ENCODE measurements around the gene UST.

Gene UST

DNA sequence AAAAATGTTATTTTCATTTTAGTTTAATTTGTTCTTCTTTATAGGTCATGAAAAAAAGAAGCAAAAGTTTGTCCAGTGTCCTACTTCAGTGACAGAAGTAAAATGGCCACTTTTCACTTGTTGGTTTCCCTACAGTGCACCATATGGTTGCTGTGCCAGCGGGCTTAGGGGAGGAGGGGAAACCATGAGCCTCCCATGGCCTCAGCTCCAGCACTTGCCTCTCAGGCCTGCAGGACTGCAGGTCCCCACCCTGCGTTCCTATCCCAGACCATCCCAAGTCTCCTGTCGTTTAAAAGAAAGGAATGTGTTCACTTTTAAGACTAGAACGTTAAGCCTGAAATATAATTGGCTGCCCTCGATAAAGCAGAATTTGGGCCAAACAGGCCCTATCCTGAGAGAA lies 360.7 kb downstream of the UST start:
- DNase-seq (ENCODE audit: extremely low spot score): no peak
- CTCF ChIA-PET: no interaction called here
- POLR2A ChIA-PET: no interaction called here
- no peak for TF ChIP-seq SUZ12 (IDR thresholded peaks at IDR 0.05)
- TF ChIP-seq SP1 (IDR thresholded peaks at IDR 0.05): no peak
- no peak for TF ChIP-seq L3MBTL2 (conservative IDR thresholded peaks at IDR 0.05)
- TF ChIP-seq, protein P1, sequence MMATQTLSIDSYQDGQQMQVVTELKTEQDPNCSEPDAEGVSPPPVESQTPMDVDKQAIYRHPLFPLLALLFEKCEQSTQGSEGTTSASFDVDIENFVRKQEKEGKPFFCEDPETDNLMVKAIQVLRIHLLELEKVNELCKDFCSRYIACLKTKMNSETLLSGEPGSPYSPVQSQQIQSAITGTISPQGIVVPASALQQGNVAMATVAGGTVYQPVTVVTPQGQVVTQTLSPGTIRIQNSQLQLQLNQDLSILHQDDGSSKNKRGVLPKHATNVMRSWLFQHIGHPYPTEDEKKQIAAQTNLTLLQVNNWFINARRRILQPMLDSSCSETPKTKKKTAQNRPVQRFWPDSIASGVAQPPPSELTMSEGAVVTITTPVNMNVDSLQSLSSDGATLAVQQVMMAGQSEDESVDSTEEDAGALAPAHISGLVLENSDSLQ (IDR thresholded peaks at IDR 0.05): no peak
- no peak for TF ChIP-seq ARNT (IDR thresholded peaks at IDR 0.05)
- TF ChIP-seq TARDBP (IDR thresholded peaks at IDR 0.05): no peak

DNA sequence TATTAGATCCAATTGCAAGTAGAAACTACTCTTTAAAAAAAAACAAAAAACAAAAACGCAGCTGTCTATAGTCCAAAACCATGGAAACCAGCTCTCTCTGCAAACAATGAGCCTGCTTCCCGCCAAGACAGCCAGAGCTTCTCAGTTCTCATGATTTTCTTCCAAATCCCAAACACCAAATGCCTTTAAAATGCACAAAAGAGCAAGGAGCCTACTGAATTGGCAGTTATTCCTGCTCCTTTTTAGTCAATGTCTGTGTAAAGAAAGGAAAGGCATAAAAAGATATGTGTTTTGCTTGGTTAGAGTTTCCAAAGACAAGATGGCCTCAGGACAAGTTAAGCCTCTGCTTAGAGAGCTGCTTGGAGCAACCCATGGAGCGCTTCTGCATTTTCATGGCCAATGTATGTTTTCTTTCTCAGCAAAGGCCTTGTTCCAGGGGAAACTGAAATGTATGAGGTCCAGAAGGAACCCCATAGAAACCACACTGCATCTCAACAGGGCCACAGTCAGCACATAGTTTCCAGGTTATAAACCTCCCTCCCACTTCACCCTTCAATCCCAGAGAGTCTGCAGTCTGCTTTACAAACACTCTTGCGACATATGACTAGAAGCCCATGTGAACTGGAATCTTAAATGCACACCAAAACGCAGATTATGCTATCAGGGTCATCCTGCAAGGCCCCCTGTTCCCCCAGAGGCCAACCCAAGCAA lies 361.4 kb downstream of the UST start:
- TF ChIP-seq ARNT (IDR thresholded peaks at IDR 0.05) (no peak), SUZ12 (IDR thresholded peaks at IDR 0.05) (no peak), SP1 (IDR thresholded peaks at IDR 0.05) (no peak), NFRKB (IDR thresholded peaks at IDR 0.05) (no peak), LEF1 (IDR thresholded peaks at IDR 0.05; ENCODE audit: borderline replicate concordance) (no peak), FOXM1 (IDR thresholded peaks at IDR 0.05; ENCODE audit: borderline replicate concordance) (no peak), TARDBP (IDR thresholded peaks at IDR 0.05) (no peak), FOXK2 (IDR thresholded peaks at IDR 0.05) (no peak), BHLHE40 (IDR thresholded peaks at IDR 0.05; ENCODE audit: borderline replicate concordance) (no peak), ZNF384 (IDR thresholded peaks at IDR 0.05) (no peak), CTBP1 (IDR thresholded peaks at IDR 0.05; ENCODE audit: borderline replicate concordance) (no peak), HDGF (IDR thresholded peaks at IDR 0.05; ENCODE audit: borderline replicate concordance) (no peak), L3MBTL2 (conservative IDR thresholded peaks at IDR 0.05) (no peak), ELF4 (IDR thresholded peaks at IDR 0.05) (no peak)
- TF ChIP-seq, protein P1 (IDR thresholded peaks at IDR 0.05): no peak
- ChIA-PET CTCF (no interaction called here), POLR2A (no interaction called here)
- DNase-seq (ENCODE audit: extremely low spot score): no peak

DNA sequence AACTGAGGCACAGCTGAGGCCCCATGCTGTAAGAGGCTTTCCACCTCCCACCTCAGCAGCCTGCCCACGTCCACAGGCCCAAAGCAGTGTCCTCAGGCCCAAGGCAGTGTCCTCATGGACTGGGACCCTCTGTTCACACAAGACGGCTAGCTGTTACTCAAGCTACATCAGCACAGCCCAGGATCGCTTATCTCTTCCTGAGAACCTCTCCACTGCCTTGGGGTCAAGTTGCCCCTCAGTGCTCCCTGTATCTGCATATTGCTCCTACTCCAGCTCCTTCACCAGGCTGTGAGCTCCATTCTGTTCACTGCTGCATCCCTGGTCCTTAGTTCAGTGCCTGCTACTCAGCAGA lies 361.9 kb downstream of the UST start:
- DNase-seq (ENCODE audit: extremely low spot score): no peak
- POLR2A ChIA-PET: no interaction called here
- TF ChIP-seq CTBP1 (IDR thresholded peaks at IDR 0.05; ENCODE audit: borderline replicate concordance) (no peak), FOXM1 (IDR thresholded peaks at IDR 0.05; ENCODE audit: borderline replicate concordance) (no peak), SUZ12 (IDR thresholded peaks at IDR 0.05) (no peak), FOXA1 (IDR thresholded peaks at IDR 0.05) (no peak), FOXK2 (IDR thresholded peaks at IDR 0.05) (no peak), SP1 (IDR thresholded peaks at IDR 0.05) (no peak), NFRKB (IDR thresholded peaks at IDR 0.05) (no peak), HDGF (IDR thresholded peaks at IDR 0.05; ENCODE audit: borderline replicate concordance) (no peak), ELF4 (IDR thresholded peaks at IDR 0.05) (no peak), ZNF384 (IDR thresholded peaks at IDR 0.05) (no peak), BHLHE40 (IDR thresholded peaks at IDR 0.05; ENCODE audit: borderline replicate concordance) (no peak)
- TF ChIP-seq, protein P1 (IDR thresholded peaks at IDR 0.05): no peak
- CTCF ChIA-PET: no interaction called here

DNA sequence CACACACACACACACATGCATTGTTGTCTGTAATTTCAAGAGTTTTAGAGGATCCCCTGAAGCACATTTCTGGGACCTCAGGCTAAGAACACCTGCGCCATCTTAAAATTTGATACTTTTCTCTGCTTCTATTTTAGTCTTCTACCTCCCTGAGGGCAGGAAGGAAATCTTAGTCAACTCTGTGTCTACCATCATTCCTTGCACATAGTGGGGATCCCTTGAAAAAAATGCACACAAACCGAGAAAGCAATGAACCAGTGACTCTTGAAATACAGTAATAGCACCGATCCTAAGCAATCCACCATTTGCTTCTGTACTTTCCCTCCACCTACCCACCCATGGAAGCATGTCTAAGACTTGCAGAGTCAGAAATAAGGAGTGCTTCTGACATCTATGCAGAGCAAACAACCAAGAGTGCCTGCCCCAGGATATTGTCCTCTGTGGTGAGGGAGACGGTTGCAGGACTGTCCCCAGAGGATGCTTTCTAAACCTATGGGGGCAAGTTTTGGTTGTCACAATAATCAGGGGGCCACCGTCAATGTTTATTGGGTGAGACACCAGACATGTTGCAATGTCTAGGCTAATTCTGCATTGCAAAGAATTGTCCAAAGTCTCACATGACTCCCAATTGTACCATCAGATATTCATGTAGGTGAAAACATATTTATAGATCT lies 362.7 kb downstream of the UST start:
- TF ChIP-seq ARNT (IDR thresholded peaks at IDR 0.05) (no peak), LEF1 (IDR thresholded peaks at IDR 0.05; ENCODE audit: borderline replicate concordance) (no peak), L3MBTL2 (conservative IDR thresholded peaks at IDR 0.05) (no peak), SP1 (IDR thresholded peaks at IDR 0.05) (no peak), NFRKB (IDR thresholded peaks at IDR 0.05) (no peak), SUZ12 (IDR thresholded peaks at IDR 0.05) (no peak), FOXM1 (IDR thresholded peaks at IDR 0.05; ENCODE audit: borderline replicate concordance) (no peak), FOXA1 (IDR thresholded peaks at IDR 0.05) (no peak), ELF4 (IDR thresholded peaks at IDR 0.05) (no peak), CTBP1 (IDR thresholded peaks at IDR 0.05; ENCODE audit: borderline replicate concordance) (no peak), ZNF384 (IDR thresholded peaks at IDR 0.05) (no peak), BHLHE40 (IDR thresholded peaks at IDR 0.05; ENCODE audit: borderline replicate concordance) (no peak), TARDBP (IDR thresholded peaks at IDR 0.05) (no peak), HDGF (IDR thresholded peaks at IDR 0.05; ENCODE audit: borderline replicate concordance) (no peak), FOXK2 (IDR thresholded peaks at IDR 0.05) (no peak)
- TF ChIP-seq, protein P1 (IDR thresholded peaks at IDR 0.05): no peak
- CTCF ChIA-PET: no interaction called here
- no peak for DNase-seq (ENCODE audit: extremely low spot score)
- POLR2A ChIA-PET: no interaction called here

DNA sequence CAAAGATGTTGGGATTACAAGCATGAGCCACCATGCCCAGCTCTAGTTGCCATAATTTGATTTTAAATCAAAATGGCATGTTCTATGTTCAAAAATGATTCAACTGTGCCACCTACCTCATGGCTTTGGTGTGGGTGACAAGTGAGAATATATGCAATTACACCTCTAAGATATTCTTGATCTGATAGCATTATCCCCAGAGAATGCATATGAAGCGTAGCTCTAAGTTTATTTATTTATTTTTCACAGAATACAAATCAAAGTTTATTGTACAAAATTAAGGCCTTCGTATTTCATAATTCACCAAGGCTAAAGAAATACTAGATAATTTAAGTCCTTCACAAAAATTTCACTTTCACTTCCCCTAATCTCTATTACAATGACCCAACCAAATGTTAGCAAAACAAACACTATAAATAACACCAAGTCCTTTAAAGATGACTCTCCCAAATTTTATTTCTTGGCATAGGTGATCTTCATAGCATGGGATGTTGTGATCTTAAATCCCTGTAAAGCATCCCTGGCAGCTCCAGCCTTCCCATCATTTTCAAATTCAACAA lies 364.8 kb downstream of the UST start:
- no peak for DNase-seq (ENCODE audit: extremely low spot score)
- CTCF ChIA-PET: no interaction called here
- POLR2A ChIA-PET: no interaction called here
- TF ChIP-seq TARDBP (IDR thresholded peaks at IDR 0.05) (no peak), NFRKB (IDR thresholded peaks at IDR 0.05) (no peak), ELF4 (IDR thresholded peaks at IDR 0.05) (no peak), FOXM1 (IDR thresholded peaks at IDR 0.05; ENCODE audit: borderline replicate concordance) (no peak), CTBP1 (IDR thresholded peaks at IDR 0.05; ENCODE audit: borderline replicate concordance) (no peak)
- TF ChIP-seq, protein P1 (IDR thresholded peaks at IDR 0.05): no peak
